HepG2 (cell line): ENCODE data around the gene SH3PXD2A. TPM values are rescaled to one million over a fixed set of nuclear protein-coding genes. Genes with fewer than 3 reads are reported as not detected.

Experiments
- ATAC-seq: fragments of 200-7000 bp; cut with Tn5 transposase; 3 replicates; pipeline ENCODE4 v1.9.1; 2020; ENCODE audit warnings: mild to moderate bottlenecking, moderate library complexity
- BruUV-seq: library from RNA; stranded (reverse); fragments of 400-500 nt; replicated peaks from 2 replicates; lab custom pipeline; 2021; lab: Mats Ljungman, UMichigan
- CTCF ChIA-PET: fragments of 300-600 bp; formaldehyde crosslinking; extraction: SDS; loops from one replicate; lab custom pipeline; 2021; ENCODE audit warnings: low total read pairs, inconsistent platforms, low intra/inter-chr PET ratio; lab: Yijun Ruan, JAX
- POLR2A ChIA-PET: fragments of 350-600 bp; sonication (Branson Sonifier 250); formaldehyde crosslinking; loops from one replicate; lab custom pipeline; 2020; ENCODE audit warnings: antibody characterized with exemption, inconsistent platforms; lab: Yijun Ruan, JAX
- DNase-seq: peaks from one replicate; pipeline ENCODE4 v3.0.0-alpha.2; 2015; ENCODE audit warnings: low spot score
- FAIRE-seq: peaks from 3 replicates; lab custom pipeline; 2011; peaks lifted over from hg19 to GRCh38; lab: Jason Lieb, UNC
- H2AFZ ChIP-seq: one replicate; pipeline ENCODE4 v1.6.1; 2011; ENCODE audit warnings: low read length, inconsistent platforms
- H3K27ac ChIP-seq: fragments of 300-600 bp; 3 replicates; pipeline ENCODE4 v1.8.0; 2011; ENCODE audit warnings: mixed run types, mild to moderate bottlenecking, mixed read lengths, low read length, inconsistent platforms; ENCODE audit not compliant: insufficient read depth; ENCODE audit errors: extremely low read length
- H3K27me3 ChIP-seq, 2 experiments: fragments of 200-600 bp in 1 of 2; 2 replicates in 1 of 2; 3 replicates in 1 of 2; pipeline versions ENCODE4 v1.6.0 to v1.8.0; 2011; ENCODE audit warnings: low read length in 2 of 2, mild to moderate bottlenecking in 2 of 2, moderate library complexity in 2 of 2, inconsistent platforms in 1 of 2; ENCODE audit not compliant: insufficient read depth in 2 of 2, control insufficient read depth in 1 of 2
- H3K36me3 ChIP-seq, 2 experiments: fragments of 200-600 bp in 1 of 2; replicated peaks in 1 of 2; 2 replicates in 1 of 2; 3 replicates in 1 of 2; pipeline versions ENCODE4 v1.5.1 to v1.8.0; 2011; ENCODE audit warnings: low read length in 2 of 2, inconsistent platforms in 1 of 2; ENCODE audit not compliant: insufficient read depth in 2 of 2, control insufficient read depth in 1 of 2
- H3K4me1 ChIP-seq: 2 replicates; pipeline ENCODE4 v1.5.1; 2012; ENCODE audit warnings: low read length, inconsistent platforms; ENCODE audit not compliant: insufficient read depth
- H3K4me2 ChIP-seq: 2 replicates; pipeline ENCODE4 v1.6.0; 2011; ENCODE audit warnings: low read depth, low read length, inconsistent platforms
- H3K4me3 ChIP-seq, 3 experiments: fragments of 200-600 bp in 1 of 3; sonication (generic), shearing (Covaris generic) in 1 of 3; replicated peaks in 1 of 3; 2 replicates each; pipeline ENCODE4 v1.5.1; 2011 to 2016; ENCODE audit warnings: low read length in 3 of 3, inconsistent platforms in 2 of 3, low read depth in 2 of 3, mild to moderate bottlenecking in 2 of 3, control low read depth in 1 of 3, mixed read lengths in 1 of 3; ENCODE audit not compliant: insufficient read depth in 1 of 3
- H3K79me2 ChIP-seq: one replicate; pipeline ENCODE4 v1.6.1; 2011; ENCODE audit warnings: low read length, inconsistent platforms; ENCODE audit not compliant: insufficient read depth
- H3K9ac ChIP-seq: 2 replicates; pipeline ENCODE4 v1.6.0; 2011; ENCODE audit warnings: mild to moderate bottlenecking, low read depth, low read length, inconsistent platforms; ENCODE audit not compliant: insufficient read depth
- H3K9me3 ChIP-seq: 2 replicates; pipeline ENCODE4 v1.5.1; 2012; ENCODE audit warnings: mild to moderate bottlenecking, low read length
- H4K20me1 ChIP-seq: 2 replicates; pipeline ENCODE4 v1.6.0; 2011; ENCODE audit warnings: inconsistent platforms, mild to moderate bottlenecking, low read length, moderate library complexity; ENCODE audit not compliant: insufficient read depth
- CHD4 ChIP-seq: fragments of 200-600 bp; sonication (generic); IDR thresholded peaks from 2 replicates; pipeline ENCODE4 v1.7.0; 2017; ENCODE audit warnings: mild to moderate bottlenecking, low read length, borderline replicate concordance
- E2F1 ChIP-seq: sonication (generic); formaldehyde crosslinking; IDR thresholded peaks from 2 replicates; pipeline ENCODE4 v1.5.0; 2020; ENCODE audit warnings: missing genetic modification reagents
- ELF4 ChIP-seq: sonication (generic); formaldehyde crosslinking; IDR thresholded peaks from 2 replicates; pipeline ENCODE4 v1.5.0; 2020; ENCODE audit warnings: missing genetic modification reagents, mild to moderate bottlenecking, moderate library complexity, borderline replicate concordance
- MEIS2 ChIP-seq: sonication (generic); formaldehyde crosslinking; IDR thresholded peaks from 2 replicates; pipeline ENCODE4 v1.9.0; 2021; ENCODE audit warnings: mild to moderate bottlenecking, missing genetic modification reagents
- NFE2L1 ChIP-seq: sonication (generic); formaldehyde crosslinking; IDR thresholded peaks from 2 replicates; pipeline ENCODE4 v1.4.0; 2020; ENCODE audit warnings: missing genetic modification reagents, mild to moderate bottlenecking, borderline replicate concordance
- SRSF9 ChIP-seq: fragments of 200-400 bp; formaldehyde crosslinking; IDR thresholded peaks from 2 replicates; pipeline ENCODE4 v1.6.1; 2018; ENCODE audit warnings: borderline replicate concordance, mild to moderate bottlenecking, low read depth, low read length; ENCODE audit not compliant: insufficient read depth, poor library complexity, severe bottlenecking
- ZBTB34 ChIP-seq: sonication (generic); formaldehyde crosslinking; IDR thresholded peaks from 2 replicates; pipeline ENCODE4 v1.8.0; 2022; ENCODE audit warnings: mild to moderate bottlenecking, missing genetic modification reagents
- ZFP62 ChIP-seq: sonication (generic); formaldehyde crosslinking; IDR thresholded peaks from 2 replicates; pipeline ENCODE4 v1.4.0; 2020; ENCODE audit warnings: missing genetic modification reagents
- ZNF766 ChIP-seq: sonication (generic); formaldehyde crosslinking; IDR thresholded peaks from 2 replicates; pipeline ENCODE4 v1.5.0; 2020; ENCODE audit warnings: missing genetic modification reagents, borderline replicate concordance
- WGBS: methylation state at CpG from one replicate; pipeline ENCODE4 v1.1.6; 2017; ENCODE audit warnings: low lambda C conversion rate; 5-methylcytosine and 5-hydroxymethylcytosine counted together
- in situ Hi-C: cut with HindIII; loops from 2 replicates; pipeline ENCODE4 v1.10.0; 2017; ENCODE audit warnings: low pct_unique_long_range_greater_than_20kb; ENCODE audit not compliant: extremely low pct_ligation_motif_present
- intact Hi-C: fragments of 100-400 bp; cut with micrococcal nuclease; formaldehyde crosslinking; loops from one replicate; pipeline ENCODE4 v1.10.0; 2022; ENCODE audit not compliant: unreplicated experiment
- polyA plus RNA-seq, 8 experiments: library from polyadenylated mRNA; depleted of rRNA in 3 of 8; stranded (reverse) in 7 of 8; unstranded in 1 of 8; fragments of >200 nt; fragmentation: Illumina TruSeq in 4 of 8; extraction: Trizol in 4 of 8; gene quantifications; 2 replicates each; pipeline versions ENCODE4 v1.2.1 to v1.2.3, GENCODE V29; 2011 to 2016; ENCODE audit warnings: low read depth in 4 of 8, missing spikeins in 1 of 8, mixed read lengths in 1 of 8; ENCODE audit not compliant: insufficient read depth in 1 of 8
- total RNA-seq, 5 experiments: library from RNA; depleted of rRNA; stranded (reverse); fragments of >200 nt; fragmentation: Illumina TruSeq; extraction: Trizol; gene quantifications; 2 replicates each; pipeline ENCODE4 v1.2.3, GENCODE V29; 2016; ENCODE audit warnings: low read depth in 1 of 5
- TF ChIP-seq, protein P1 (sequence below): sonication (generic); formaldehyde crosslinking; conservative IDR thresholded peaks from 2 replicates; pipeline ENCODE4 v1.4.0; 2020; ENCODE audit warnings: missing genetic modification reagents
- TF ChIP-seq, protein P2 (sequence below): sonication (generic); formaldehyde crosslinking; IDR thresholded peaks from 2 replicates; pipeline ENCODE4 v1.9.0; 2022; ENCODE audit warnings: low read depth, missing genetic modification reagents

Gene SH3PXD2A
- total and polyA plus RNA-seq, 2 of the 13 experiments (the other 11 are each of a cell fraction or from before 2014, with no cell fraction given) = 11.1 to 11.3 TPM

GRCh38 chr10:103742824-103743223 lies 112.6 kb downstream of the SH3PXD2A start:
- WGBS = 98% methylated on average over 6 of the region's 6 CpGs
- Histone ChIP-seq H3K79me2 (no peaks in the 10 kb centered on the region), H3K9me3 (no peaks in the 10 kb centered on the region), H3K9ac (no peak overlapping the region), H3K4me2 (no peak overlapping the region), H3K27me3 (no peaks in the 10 kb centered on the region), H2AFZ (no peak overlapping the region), H4K20me1 (peaks cover 4% of the 10 kb centered on the region; the same call in 1 of the 2 replicates), H3K27ac (no peak overlapping the region), H3K4me3 (no peak overlapping the region), H3K36me3 (peaks cover 19 to 41% of the 10 kb centered on the region in 2 experiments), H3K4me1 (no peaks in the 10 kb centered on the region)
- ChIA-PET CTCF (no interaction called here), POLR2A (no interaction called here)
- intact Hi-C loops (no loop called here), in situ Hi-C loops (no loop called here)
- FAIRE-seq (no peak), DNase-seq (no peak), ATAC-seq (no peak)
- TF ChIP-seq, protein P1, sequence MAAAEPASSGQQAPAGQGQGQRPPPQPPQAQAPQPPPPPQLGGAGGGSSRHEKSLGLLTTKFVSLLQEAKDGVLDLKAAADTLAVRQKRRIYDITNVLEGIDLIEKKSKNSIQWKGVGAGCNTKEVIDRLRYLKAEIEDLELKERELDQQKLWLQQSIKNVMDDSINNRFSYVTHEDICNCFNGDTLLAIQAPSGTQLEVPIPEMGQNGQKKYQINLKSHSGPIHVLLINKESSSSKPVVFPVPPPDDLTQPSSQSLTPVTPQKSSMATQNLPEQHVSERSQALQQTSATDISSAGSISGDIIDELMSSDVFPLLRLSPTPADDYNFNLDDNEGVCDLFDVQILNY (CRISPR knock-in tag) = no peak
- TF ChIP-seq NFE2L1 (CRISPR knock-in tag) (no peak), CHD4 (no peak), MEIS2 (CRISPR knock-in tag) (no peak), E2F1 (CRISPR knock-in tag) (no peak), ZNF766 (no peak), ZBTB34 (no peak), ELF4 (no peak), ZFP62 (CRISPR knock-in tag) (no peak), SRSF9 (no peak)
- TF ChIP-seq, protein P2, sequence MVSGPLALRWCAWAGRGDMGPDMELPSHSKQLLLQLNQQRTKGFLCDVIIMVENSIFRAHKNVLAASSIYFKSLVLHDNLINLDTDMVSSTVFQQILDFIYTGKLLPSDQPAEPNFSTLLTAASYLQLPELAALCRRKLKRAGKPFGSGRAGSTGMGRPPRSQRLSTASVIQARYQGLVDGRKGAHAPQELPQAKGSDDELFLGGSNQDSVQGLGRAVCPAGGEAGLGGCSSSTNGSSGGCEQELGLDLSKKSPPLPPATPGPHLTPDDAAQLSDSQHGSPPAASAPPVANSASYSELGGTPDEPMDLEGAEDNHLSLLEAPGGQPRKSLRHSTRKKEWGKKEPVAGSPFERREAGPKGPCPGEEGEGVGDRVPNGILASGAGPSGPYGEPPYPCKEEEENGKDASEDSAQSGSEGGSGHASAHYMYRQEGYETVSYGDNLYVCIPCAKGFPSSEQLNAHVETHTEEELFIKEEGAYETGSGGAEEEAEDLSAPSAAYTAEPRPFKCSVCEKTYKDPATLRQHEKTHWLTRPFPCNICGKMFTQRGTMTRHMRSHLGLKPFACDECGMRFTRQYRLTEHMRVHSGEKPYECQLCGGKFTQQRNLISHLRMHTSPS = no peak
- BruUV-seq = no TSS peak
